Colonic mucosa (tissue), 4 donors: ENCODE data around the gene EPO. TPM values are rescaled to one million over a fixed set of nuclear protein-coding genes. Genes with fewer than 3 reads are reported as not detected.

Experiments
- DNase-seq: peaks from one replicate; pipeline ENCODE4 v3.0.0-alpha.2; 2020
- H3K27ac ChIP-seq: fragments of 200-600 bp; one replicate; pipeline ENCODE4 v1.8.0; 2021
- H3K27me3 ChIP-seq: fragments of 200-600 bp; one replicate; pipeline ENCODE4 v1.8.0; 2021
- H3K36me3 ChIP-seq: fragments of 200-600 bp; one replicate; pipeline ENCODE4 v1.8.0; 2021
- H3K4me1 ChIP-seq: fragments of 200-600 bp; one replicate; pipeline ENCODE4 v1.8.0; 2021; ENCODE audit warnings: mild to moderate bottlenecking
- H3K4me3 ChIP-seq: fragments of 200-600 bp; one replicate; pipeline ENCODE4 v1.8.0; 2021
- H3K9ac ChIP-seq, 2 donors: one replicate each; pipeline ENCODE4 v1.7.0; 2013; ENCODE audit warnings: control low read depth in 2 of 2, low read depth in 2 of 2, low read length in 2 of 2
- H3K9me3 ChIP-seq: fragments of 200-600 bp; one replicate; pipeline ENCODE4 v1.8.0; 2021
- CTCF ChIP-seq: fragments of 200-600 bp; IDR thresholded peaks from one replicate; pipeline ENCODE4 v1.8.0; 2022; ENCODE audit warnings: antibody characterized with exemption, mild to moderate bottlenecking
- intact Hi-C: fragments of 100-400 bp; cut with DNase I; formaldehyde crosslinking; loops from one replicate; pipeline ENCODE4 v1.14.1; 2022
- total RNA-seq, 2 donors: library from RNA; stranded (reverse); fragmentation: NEBNext Ultra II Directional in 1 of 2; extraction: Animal tissue kit (Norgen Biotek cat#: 25700) in 1 of 2; gene quantifications; one replicate each; pipeline ENCODE4 v1.2.1, GENCODE V29; 2021
- donor health status: healthy.
- donor health status: DM: no; HTN: no; CAD: no.
- donor health status: DM: no; HTN: no; CAD: no.

The EPO gene
- total RNA-seq, 2 donors from 2014 or later = not detected

GRCh38 chr7:100680576-100681271, 39.5 kb upstream of the EPO start:
- H3K9me3 ChIP-seq = no peaks in the 10 kb centered on the region
- intact Hi-C loops = no loop called here
- no peak overlapping the region for H3K9ac ChIP-seq
- H3K36me3 ChIP-seq = peaks cover 32% of the 10 kb centered on the region
- no peaks in the 10 kb centered on the region for H3K27me3 ChIP-seq
- no peak for TF ChIP-seq CTCF
- DNase-seq = no peak
- no peak overlapping the region for H3K4me3 ChIP-seq
- H3K4me1 ChIP-seq = no peaks in the 10 kb centered on the region
- no peak overlapping the region for H3K27ac ChIP-seq

GRCh38 chr7:100681491-100682227, 38.6 kb upstream of the EPO start:
- H3K27ac ChIP-seq = no peak overlapping the region
- no peak for TF ChIP-seq CTCF
- no peak for DNase-seq
- H3K4me3 ChIP-seq = no peak overlapping the region
- no peaks in the 10 kb centered on the region for H3K9me3 ChIP-seq
- H3K9ac ChIP-seq = no peak overlapping the region
- H3K4me1 ChIP-seq = no peaks in the 10 kb centered on the region
- H3K27me3 ChIP-seq = no peaks in the 10 kb centered on the region
- intact Hi-C loops = no loop called here
- H3K36me3 ChIP-seq = peaks cover 32% of the 10 kb centered on the region

GRCh38 chr7:100682228-100682741, 38.0 kb upstream of the EPO start:
- H3K4me3 ChIP-seq = no peak overlapping the region
- TF ChIP-seq CTCF = no peak
- intact Hi-C loops = no loop called here
- H3K27ac ChIP-seq = no peak overlapping the region
- no peak for DNase-seq
- peaks cover 33% of the 10 kb centered on the region for H3K36me3 ChIP-seq
- no peak overlapping the region for H3K9ac ChIP-seq
- no peaks in the 10 kb centered on the region for H3K27me3 ChIP-seq
- no peaks in the 10 kb centered on the region for H3K4me1 ChIP-seq
- no peaks in the 10 kb centered on the region for H3K9me3 ChIP-seq

GRCh38 chr7:100682991-100683658, 37.1 kb upstream of the EPO start:
- no peak for TF ChIP-seq CTCF
- DNase-seq = no peak
- intact Hi-C loops = no loop called here
- Histone ChIP-seq H3K36me3 (peaks cover 31% of the 10 kb centered on the region), H3K27me3 (no peaks in the 10 kb centered on the region), H3K9ac (no peak overlapping the region), H3K9me3 (no peaks in the 10 kb centered on the region), H3K27ac (no peak overlapping the region), H3K4me1 (no peaks in the 10 kb centered on the region), H3K4me3 (no peak overlapping the region)

GRCh38 chr7:100683659-100684533, 36.4 kb upstream of the EPO start:
- intact Hi-C loops = no loop called here
- H3K36me3 ChIP-seq = peaks cover 24% of the 10 kb centered on the region

More at GRCh38 chr7:100683659-100684533, 36.4 kb upstream of the EPO start:
- no peak for TF ChIP-seq CTCF
- Histone ChIP-seq H3K27ac (no peak overlapping the region), H3K9me3 (no peaks in the 10 kb centered on the region), H3K27me3 (no peaks in the 10 kb centered on the region), H3K4me1 (no peaks in the 10 kb centered on the region), H3K4me3 (no peak overlapping the region), H3K9ac (no peak overlapping the region)
- DNase-seq = no peak
